SK-N-SH treated with all-trans-retinoic acid at 6 μM for 48 hours (cell line): ENCODE results near the gene ADAM10.

Experiments
- ATAC-seq: fragments of 200-7000 bp; cut with Tn5 transposase; 3 replicates; pipeline ENCODE4 v1.9.1; 2020; ENCODE audit warnings: mild to moderate bottlenecking, moderate library complexity
- ARNTL ChIP-seq: fragments of 450-650 bp; formaldehyde crosslinking; IDR thresholded peaks from 2 replicates; pipeline ENCODE4 v1.5.0; 2020; ENCODE audit warnings: low read depth, mild to moderate bottlenecking, moderate library complexity, borderline replicate concordance
- BACH2 ChIP-seq: fragments of 250-450 bp; sonication (Bioruptor Pico); IDR thresholded peaks from 2 replicates; pipeline ENCODE4 v1.9.0; 2021; ENCODE audit warnings: mild to moderate bottlenecking, borderline replicate concordance
- CREB5 ChIP-seq: fragments of 250-450 bp; sonication (Bioruptor Pico); IDR thresholded peaks from 2 replicates; pipeline ENCODE4 v1.5.1; 2020; ENCODE audit warnings: low read depth, mild to moderate bottlenecking, moderate library complexity
- CSDC2 ChIP-seq: fragments of 250-450 bp; sonication (Bioruptor Pico); IDR thresholded peaks from 2 replicates; pipeline ENCODE4 v1.5.0; 2020; ENCODE audit warnings: mild to moderate bottlenecking, moderate library complexity
- CSRNP3 ChIP-seq: fragments of 250-450 bp; sonication (Bioruptor Pico); IDR thresholded peaks from 2 replicates; pipeline ENCODE4 v1.5.1; 2021; ENCODE audit warnings: mild to moderate bottlenecking, moderate library complexity
- PATZ1 ChIP-seq: fragments of 250-450 bp; sonication (Bioruptor Pico); IDR thresholded peaks from 2 replicates; pipeline ENCODE4 v1.8.0; 2020; ENCODE audit warnings: mild to moderate bottlenecking, moderate library complexity, borderline replicate concordance
- PPARA ChIP-seq: fragments of 250-450 bp; sonication (Bioruptor Pico); IDR thresholded peaks from 2 replicates; pipeline ENCODE4 v1.5.0; 2020; ENCODE audit warnings: mild to moderate bottlenecking, borderline replicate concordance
- RARB ChIP-seq: fragments of 250-450 bp; sonication (Bioruptor Pico); IDR thresholded peaks from 2 replicates; pipeline ENCODE4 v1.8.0; 2021; ENCODE audit warnings: mild to moderate bottlenecking, moderate library complexity
- SNAI2 ChIP-seq: fragments of 250-450 bp; sonication (Bioruptor Pico); IDR thresholded peaks from 2 replicates; pipeline ENCODE4 v1.5.0; 2020; ENCODE audit warnings: mild to moderate bottlenecking, moderate library complexity
- TCF4 ChIP-seq: fragments of 250-450 bp; sonication (Bioruptor Pico); IDR thresholded peaks from 2 replicates; pipeline ENCODE4 v1.8.0; 2021; ENCODE audit warnings: mild to moderate bottlenecking, moderate library complexity, borderline replicate concordance
- TSHZ2 ChIP-seq: fragments of 250-450 bp; sonication (Bioruptor Pico); IDR thresholded peaks from 2 replicates; pipeline ENCODE4 v1.5.0; 2020; ENCODE audit warnings: mild to moderate bottlenecking, moderate library complexity
- ZFP3 ChIP-seq: fragments of 250-450 bp; sonication (Bioruptor Pico); IDR thresholded peaks from 2 replicates; pipeline ENCODE4 v1.5.0; 2020; ENCODE audit warnings: mild to moderate bottlenecking, moderate library complexity
- ZFP30 ChIP-seq: fragments of 450-650 bp; formaldehyde crosslinking; IDR thresholded peaks from 2 replicates; pipeline ENCODE4 v1.5.0; 2022; ENCODE audit warnings: mild to moderate bottlenecking, moderate library complexity
- ZNF565 ChIP-seq: fragments of 450-650 bp; formaldehyde crosslinking; conservative IDR thresholded peaks from 2 replicates; pipeline ENCODE4 v1.5.0; 2020; ENCODE audit warnings: low read depth, mild to moderate bottlenecking, moderate library complexity
- ZNF70 ChIP-seq: fragments of 450-650 bp; formaldehyde crosslinking; IDR thresholded peaks from 2 replicates; pipeline ENCODE4 v1.5.0; 2020; ENCODE audit warnings: mild to moderate bottlenecking, moderate library complexity
- ZNF8 ChIP-seq: fragments of 450-650 bp; formaldehyde crosslinking; IDR thresholded peaks from 2 replicates; pipeline ENCODE4 v1.5.0; 2020; ENCODE audit warnings: mild to moderate bottlenecking, moderate library complexity

The ADAM10 gene

GRCh38 chr15:58584789-58585461 lies 164.6 kb downstream of the ADAM10 start:
- TF ChIP-seq ZFP30 (CRISPR knock-in tag) (no peak), TSHZ2 (CRISPR knock-in tag) (no peak), PPARA (CRISPR knock-in tag) (no peak), ZNF565 (CRISPR knock-in tag) (no peak), CREB5 (no peak), PATZ1 (CRISPR knock-in tag) (no peak), CSDC2 (CRISPR knock-in tag) (no peak), TCF4 (no peak)
- no peak for ATAC-seq

GRCh38 chr15:58583171-58583908 lies 166.2 kb downstream of the ADAM10 start:
- TF ChIP-seq RARB (no peak), CSDC2 (CRISPR knock-in tag) (no peak), BACH2 (CRISPR knock-in tag) (no peak), ZNF70 (CRISPR knock-in tag) (no peak), ZFP3 (CRISPR knock-in tag) (no peak), ZNF8 (CRISPR knock-in tag) (no peak), ZFP30 (CRISPR knock-in tag) (no peak), SNAI2 (CRISPR knock-in tag) (no peak), ARNTL (CRISPR knock-in tag) (no peak), PATZ1 (CRISPR knock-in tag) (no peak), PPARA (CRISPR knock-in tag) (no peak), TSHZ2 (CRISPR knock-in tag) (no peak), CSRNP3 (CRISPR knock-in tag) (no peak)
- ATAC-seq, result no peak
